Uterus (tissue), 2 donors: Measurements from ENCODE around the gene SNTG2.

Experiments
- POLR2A ChIP-seq, 2 donors: fragments of 450-650 bp; IDR thresholded peaks; one replicate each; pipeline ENCODE4 v1.6.1; 2016; ENCODE audit warnings: antibody characterized with exemption in 2 of 2, mild to moderate bottlenecking in 1 of 2, moderate library complexity in 1 of 2
- TF ChIP-seq, protein P1 (sequence below), 4 experiments: fragments of 200-600 bp in 2 of 4; fragments of 450-650 bp in 2 of 4; sonication (generic) in 2 of 4; IDR thresholded peaks; one replicate each; pipeline ENCODE4 v1.5.1; 2016 to 2019; ENCODE audit warnings: antibody characterized with exemption in 4 of 4, mild to moderate bottlenecking in 2 of 4, moderate library complexity in 1 of 4

DNA sequence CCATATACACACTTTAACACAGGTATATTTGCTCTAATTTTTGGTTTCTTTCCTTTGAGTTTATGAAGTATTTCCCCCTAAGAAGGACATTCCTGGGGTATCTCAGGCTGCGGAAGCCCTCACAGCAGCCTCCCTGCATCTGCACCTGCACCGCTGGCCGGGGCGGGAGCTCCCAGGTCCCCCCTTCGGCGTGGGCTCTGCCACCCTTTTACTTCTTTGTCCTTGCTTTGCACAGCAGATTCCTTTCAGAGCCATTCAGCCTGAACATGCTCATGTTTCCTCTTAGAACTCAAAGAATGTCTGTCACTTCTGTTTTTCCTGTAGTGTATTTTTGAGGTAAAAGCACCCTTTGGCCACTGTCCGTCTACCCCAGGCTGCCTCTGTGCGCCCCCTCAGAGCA lies 146.5 kb downstream of the SNTG2 start:
- TF ChIP-seq, protein P1, sequence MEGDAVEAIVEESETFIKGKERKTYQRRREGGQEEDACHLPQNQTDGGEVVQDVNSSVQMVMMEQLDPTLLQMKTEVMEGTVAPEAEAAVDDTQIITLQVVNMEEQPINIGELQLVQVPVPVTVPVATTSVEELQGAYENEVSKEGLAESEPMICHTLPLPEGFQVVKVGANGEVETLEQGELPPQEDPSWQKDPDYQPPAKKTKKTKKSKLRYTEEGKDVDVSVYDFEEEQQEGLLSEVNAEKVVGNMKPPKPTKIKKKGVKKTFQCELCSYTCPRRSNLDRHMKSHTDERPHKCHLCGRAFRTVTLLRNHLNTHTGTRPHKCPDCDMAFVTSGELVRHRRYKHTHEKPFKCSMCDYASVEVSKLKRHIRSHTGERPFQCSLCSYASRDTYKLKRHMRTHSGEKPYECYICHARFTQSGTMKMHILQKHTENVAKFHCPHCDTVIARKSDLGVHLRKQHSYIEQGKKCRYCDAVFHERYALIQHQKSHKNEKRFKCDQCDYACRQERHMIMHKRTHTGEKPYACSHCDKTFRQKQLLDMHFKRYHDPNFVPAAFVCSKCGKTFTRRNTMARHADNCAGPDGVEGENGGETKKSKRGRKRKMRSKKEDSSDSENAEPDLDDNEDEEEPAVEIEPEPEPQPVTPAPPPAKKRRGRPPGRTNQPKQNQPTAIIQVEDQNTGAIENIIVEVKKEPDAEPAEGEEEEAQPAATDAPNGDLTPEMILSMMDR (IDR thresholded peaks at IDR 0.05): no peak
- no peak for TF ChIP-seq POLR2A (IDR thresholded peaks at IDR 0.05)
